ENCODE results near the gene MICU1. TPM values are rescaled to one million over a fixed set of nuclear protein-coding genes. Genes with fewer than 3 reads are reported as not detected.

Gene MICU1
- total RNA-seq, 1 donor from 2014 or later, result 37.4 TPM

- intact Hi-C loops (cut with micrococcal nuclease), result no loop called here
- Histone ChIP-seq H3K9me3 (replicated peaks) (no peaks in the 10 kb centered on the region), H3K27ac (replicated peaks) (no peak overlapping the region), H3K4me3 (no peak overlapping the region), H3K36me3 (no peaks in the 10 kb centered on the region), H3K4me1 (peaks cover 6% of the 10 kb centered on the region), H3K27me3 (ENCODE audit: low read depth) (no peaks in the 10 kb centered on the region)
- TF ChIP-seq, protein P1, sequence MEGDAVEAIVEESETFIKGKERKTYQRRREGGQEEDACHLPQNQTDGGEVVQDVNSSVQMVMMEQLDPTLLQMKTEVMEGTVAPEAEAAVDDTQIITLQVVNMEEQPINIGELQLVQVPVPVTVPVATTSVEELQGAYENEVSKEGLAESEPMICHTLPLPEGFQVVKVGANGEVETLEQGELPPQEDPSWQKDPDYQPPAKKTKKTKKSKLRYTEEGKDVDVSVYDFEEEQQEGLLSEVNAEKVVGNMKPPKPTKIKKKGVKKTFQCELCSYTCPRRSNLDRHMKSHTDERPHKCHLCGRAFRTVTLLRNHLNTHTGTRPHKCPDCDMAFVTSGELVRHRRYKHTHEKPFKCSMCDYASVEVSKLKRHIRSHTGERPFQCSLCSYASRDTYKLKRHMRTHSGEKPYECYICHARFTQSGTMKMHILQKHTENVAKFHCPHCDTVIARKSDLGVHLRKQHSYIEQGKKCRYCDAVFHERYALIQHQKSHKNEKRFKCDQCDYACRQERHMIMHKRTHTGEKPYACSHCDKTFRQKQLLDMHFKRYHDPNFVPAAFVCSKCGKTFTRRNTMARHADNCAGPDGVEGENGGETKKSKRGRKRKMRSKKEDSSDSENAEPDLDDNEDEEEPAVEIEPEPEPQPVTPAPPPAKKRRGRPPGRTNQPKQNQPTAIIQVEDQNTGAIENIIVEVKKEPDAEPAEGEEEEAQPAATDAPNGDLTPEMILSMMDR (IDR thresholded peaks at IDR 0.05; ENCODE audit: borderline replicate concordance), result no peak
- DNase-seq, result no peak
These were observed 195.9 kb downstream of the MICU1 start for GRCh38 chr10:72429931-72430330.

- no peak overlapping the region for H3K4me3 ChIP-seq
- peak overlapping the region; percentile 25 for H3K27ac ChIP-seq (replicated peaks)
- no peaks in the 10 kb centered on the region for H3K9me3 ChIP-seq (replicated peaks)
- peaks cover 15% of the 10 kb centered on the region for H3K36me3 ChIP-seq
- intact Hi-C loops (cut with micrococcal nuclease), result no loop called here
- no peaks in the 10 kb centered on the region for H3K27me3 ChIP-seq (ENCODE audit: low read depth)
- TF ChIP-seq, protein P1 (IDR thresholded peaks at IDR 0.05; ENCODE audit: borderline replicate concordance), result no peak
- DNase-seq, result peak; percentile 21
- H3K4me1 ChIP-seq, result peaks cover 6% of the 10 kb centered on the region
These were observed 198.9 kb downstream of the MICU1 start for GRCh38 chr10:72426986-72427385.

DNA sequence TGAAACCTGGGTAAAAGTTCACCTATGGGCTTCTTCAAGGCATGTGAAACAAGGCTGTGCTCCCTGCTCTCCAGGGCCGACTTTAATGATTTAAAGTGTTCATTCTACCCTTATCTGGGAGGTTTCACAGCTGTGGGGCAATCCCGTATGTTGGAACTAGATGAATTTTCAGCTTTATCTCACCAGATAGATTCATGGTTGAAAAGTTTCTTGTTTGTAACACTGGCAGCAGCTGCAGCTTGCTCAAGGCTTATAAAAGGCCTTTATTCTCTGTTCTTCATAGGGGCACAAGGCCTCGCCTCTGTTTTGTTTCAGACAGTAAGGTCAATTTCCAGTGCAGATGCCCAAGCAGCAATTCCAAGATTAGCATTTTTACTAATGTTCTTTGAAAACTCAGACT, 200.7 kb downstream of the MICU1 start:
- intact Hi-C loops (cut with micrococcal nuclease), result no loop called here
- Histone ChIP-seq H3K4me3 (no peak overlapping the region), H3K27ac (replicated peaks) (peak overlapping the region; percentile 43), H3K36me3 (peaks cover 32% of the 10 kb centered on the region), H3K27me3 (ENCODE audit: low read depth) (no peaks in the 10 kb centered on the region), H3K9me3 (replicated peaks) (no peaks in the 10 kb centered on the region), H3K4me1 (peaks cover 6% of the 10 kb centered on the region)
- DNase-seq, result no peak
- TF ChIP-seq, protein P1 (IDR thresholded peaks at IDR 0.05; ENCODE audit: borderline replicate concordance), result no peak

DNA sequence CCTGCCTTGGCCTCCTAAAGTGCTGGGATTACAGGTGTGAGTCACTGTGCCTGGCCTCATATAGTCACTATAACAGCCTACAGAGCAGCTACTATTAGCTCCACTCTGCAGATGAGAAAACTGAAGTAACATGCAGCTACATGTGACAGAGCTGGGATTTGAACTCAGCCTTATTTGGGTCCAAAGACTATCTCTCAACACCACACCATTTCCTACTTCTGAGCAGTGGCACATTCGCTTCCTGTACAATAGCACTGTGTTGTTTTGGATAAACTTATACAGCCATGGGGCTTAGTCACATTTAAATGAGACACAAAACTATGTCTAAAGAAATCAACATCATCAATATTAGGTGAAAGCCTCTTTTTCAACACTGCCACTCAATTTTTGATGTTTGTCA, 201.3 kb downstream of the MICU1 start:
- Histone ChIP-seq H3K4me3 (no peak overlapping the region), H3K27ac (replicated peaks) (peak overlapping the region; percentile 31), H3K27me3 (ENCODE audit: low read depth) (no peaks in the 10 kb centered on the region), H3K9me3 (replicated peaks) (no peaks in the 10 kb centered on the region), H3K4me1 (peaks cover 6% of the 10 kb centered on the region), H3K36me3 (peaks cover 37% of the 10 kb centered on the region)
- intact Hi-C loops (cut with micrococcal nuclease), result no loop called here
- TF ChIP-seq, protein P1 (IDR thresholded peaks at IDR 0.05; ENCODE audit: borderline replicate concordance), result no peak
- DNase-seq, result no peak

GRCh38 chr10:72423426-72423825, 202.5 kb downstream of the MICU1 start:
- Histone ChIP-seq H3K4me1 (peaks cover 6% of the 10 kb centered on the region), H3K9me3 (replicated peaks) (no peaks in the 10 kb centered on the region), H3K27ac (replicated peaks) (no peak overlapping the region), H3K36me3 (peaks cover 41% of the 10 kb centered on the region), H3K27me3 (ENCODE audit: low read depth) (no peaks in the 10 kb centered on the region), H3K4me3 (no peak overlapping the region)
- TF ChIP-seq, protein P1 (IDR thresholded peaks at IDR 0.05; ENCODE audit: borderline replicate concordance), result no peak
- DNase-seq, result no peak
- intact Hi-C loops (cut with micrococcal nuclease), result no loop called here
